Activated CD8-positive, alpha-beta T cell treated with anti-CD3 and anti-CD28 coated beads, Interleukin-2, amount 10 ng/mL, durations not matched to agents 7 days and 5 days (primary cell): ENCODE results near the gene RSPH1. TPM values are rescaled to one million over a fixed set of nuclear protein-coding genes. Genes with fewer than 3 reads are reported as not detected.

ENCODE experiments used
- ATAC-seq: fragments of 150-1000 bp; cut with Tn5 transposase; one replicate; pipeline ENCODE4 v1.10.0; 2021; ENCODE audit warnings: moderate library complexity
- CTCF ChIA-PET: fragments of 350-600 bp; sonication (Branson Sonifier 250); formaldehyde crosslinking; loops from one replicate; lab custom pipeline; 2021; ENCODE audit warnings: antibody characterized with exemption; lab: Charles Lee
- POLR2A ChIA-PET: fragments of 350-600 bp; sonication (Branson Sonifier 250); formaldehyde crosslinking; loops from one replicate; lab custom pipeline; 2021; ENCODE audit warnings: antibody characterized with exemption; lab: Charles Lee
- DNase-seq: peaks from one replicate; pipeline ENCODE4 v3.0.0-alpha.2; 2020
- H3K27ac Mint-ChIP-seq: one replicate; pipeline ENCODE4 v1.8.0; 2021; ENCODE audit warnings: mild to moderate bottlenecking, mixed read lengths
- H3K27me3 Mint-ChIP-seq: one replicate; pipeline ENCODE4 v1.8.0; 2021; ENCODE audit warnings: low read depth, mixed read lengths
- H3K36me3 Mint-ChIP-seq: one replicate; pipeline ENCODE4 v1.8.0; 2021; ENCODE audit warnings: low read depth, mixed read lengths
- H3K4me1 Mint-ChIP-seq: one replicate; pipeline ENCODE4 v1.8.0; 2021; ENCODE audit warnings: low read depth, mixed read lengths
- H3K4me3 Mint-ChIP-seq: one replicate; pipeline ENCODE4 v1.8.0; 2021; ENCODE audit warnings: mild to moderate bottlenecking, mixed read lengths
- H3K9me3 Mint-ChIP-seq: one replicate; pipeline ENCODE4 v1.8.0; 2022; ENCODE audit warnings: mixed read lengths; ENCODE audit not compliant: insufficient read depth
- total RNA-seq, 2 experiments: library from RNA; stranded (reverse); gene quantifications; one replicate each; pipeline ENCODE4 v1.2.3, GENCODE V29; 2021

Gene RSPH1
- total RNA-seq, 2 experiments from 2014 or later: not detected

- ATAC-seq (no peak), DNase-seq (no peak)
- peak overlapping the region; percentile 89 for H3K27ac Mint-ChIP-seq
- POLR2A ChIA-PET: interaction anchor here (0.8 to 1.9 kb wide), 3 partner anchors 17 to 31 kb away, joined by 3 to 6 read pairs (median 5); no protein-coding TSS in a partner anchor
- no peaks in the 10 kb centered on the region for H3K36me3 Mint-ChIP-seq
- H3K4me1 Mint-ChIP-seq: peaks cover 19% of the 10 kb centered on the region
- peak overlapping the region; percentile 80 for H3K4me3 Mint-ChIP-seq
- H3K9me3 Mint-ChIP-seq: no peaks in the 10 kb centered on the region
- CTCF ChIA-PET: interaction anchor here (1.2 kb wide), 1 partner anchor 32 kb away, joined by 3 read pairs; no protein-coding TSS in a partner anchor
- peaks cover 24% of the 10 kb centered on the region for H3K27me3 Mint-ChIP-seq
These were observed 282 bp downstream of the RSPH1 start for GRCh38 chr21:42495765-42496119.

GRCh38 chr21:42495027-42495426 lies 997 bp downstream of the RSPH1 start:
- Mint-ChIP-seq H3K4me1 (peaks cover 19% of the 10 kb centered on the region), H3K27ac (no peak overlapping the region), H3K9me3 (no peaks in the 10 kb centered on the region), H3K36me3 (no peaks in the 10 kb centered on the region), H3K4me3 (no peak overlapping the region), H3K27me3 (peaks cover 24% of the 10 kb centered on the region)
- ChIA-PET CTCF (interaction anchor here (1.2 to 1.5 kb wide), 2 partner anchors 10 to 33 kb away, joined by 3 to 4 read pairs; no protein-coding TSS in a partner anchor), POLR2A (interaction anchor here (1.9 kb wide), 1 partner anchor 17 kb away, joined by 6 read pairs; no protein-coding TSS in a partner anchor)
- DNase-seq (no peak), ATAC-seq (no peak)

GRCh38 chr21:42493109-42494060 lies 2.6 kb downstream of the RSPH1 start:
- Mint-ChIP-seq H3K4me1 (peaks cover 19% of the 10 kb centered on the region), H3K36me3 (no peaks in the 10 kb centered on the region), H3K4me3 (no peak overlapping the region), H3K9me3 (no peaks in the 10 kb centered on the region), H3K27ac (no peak overlapping the region), H3K27me3 (peaks cover 30% of the 10 kb centered on the region)
- DNase-seq (no peak), ATAC-seq (no peak)
- ChIA-PET POLR2A (interaction anchor here (0.7 kb wide), 1 partner anchor 221 kb away, joined by 3 read pairs; no protein-coding TSS in a partner anchor), CTCF (interaction anchor here (1.0 to 1.5 kb wide), 3 partner anchors 9 to 184 kb away, joined by 3 to 5 read pairs (median 4); no protein-coding TSS in a partner anchor)

- POLR2A ChIA-PET: interaction anchor here (0.7 kb wide), 1 partner anchor 220 kb away, joined by 3 read pairs; no protein-coding TSS in a partner anchor
- ATAC-seq (no peak), DNase-seq (no peak)
- H3K27me3 Mint-ChIP-seq: peaks cover 36% of the 10 kb centered on the region
- H3K4me1 Mint-ChIP-seq: peaks cover 18% of the 10 kb centered on the region
- CTCF ChIA-PET: interaction anchor here (1.0 kb wide), 1 partner anchor 183 kb away, joined by 3 read pairs; no protein-coding TSS in a partner anchor
- H3K27ac Mint-ChIP-seq: no peak overlapping the region
- H3K4me3 Mint-ChIP-seq: no peak overlapping the region
- H3K36me3 Mint-ChIP-seq: no peaks in the 10 kb centered on the region
- H3K9me3 Mint-ChIP-seq: no peaks in the 10 kb centered on the region
These were observed 3.8 kb downstream of the RSPH1 start for GRCh38 chr21:42492201-42492600.

GRCh38 chr21:42491328-42491727 lies 4.7 kb downstream of the RSPH1 start:
- ChIA-PET CTCF (no interaction called here), POLR2A (no interaction called here)
- Mint-ChIP-seq H3K4me3 (no peak overlapping the region), H3K36me3 (no peaks in the 10 kb centered on the region), H3K9me3 (no peaks in the 10 kb centered on the region), H3K4me1 (peaks cover 14% of the 10 kb centered on the region), H3K27ac (no peak overlapping the region), H3K27me3 (peaks cover 38% of the 10 kb centered on the region)
- DNase-seq (no peak), ATAC-seq (no peak)

GRCh38 chr21:42490720-42491119 lies 5.3 kb downstream of the RSPH1 start:
- Mint-ChIP-seq H3K9me3 (no peaks in the 10 kb centered on the region), H3K36me3 (no peaks in the 10 kb centered on the region), H3K27ac (no peak overlapping the region), H3K27me3 (peaks cover 40% of the 10 kb centered on the region), H3K4me1 (peaks cover 10% of the 10 kb centered on the region), H3K4me3 (no peak overlapping the region)
- POLR2A ChIA-PET: no interaction called here
- CTCF ChIA-PET: no interaction called here
- DNase-seq (no peak), ATAC-seq (no peak)

- DNase-seq: no peak
- no peak for ATAC-seq
- ChIA-PET POLR2A (no interaction called here), CTCF (no interaction called here)
- H3K27ac Mint-ChIP-seq: no peak overlapping the region
- peaks cover 42% of the 10 kb centered on the region for H3K27me3 Mint-ChIP-seq
- H3K9me3 Mint-ChIP-seq: no peaks in the 10 kb centered on the region
- H3K4me1 Mint-ChIP-seq: peaks cover 6% of the 10 kb centered on the region
- H3K36me3 Mint-ChIP-seq: no peaks in the 10 kb centered on the region
- H3K4me3 Mint-ChIP-seq: no peak overlapping the region
These were observed 6.0 kb downstream of the RSPH1 start for GRCh38 chr21:42489991-42490390.

- no peaks in the 10 kb centered on the region for H3K36me3 Mint-ChIP-seq
- ATAC-seq: no peak
- POLR2A ChIA-PET: no interaction called here
- H3K9me3 Mint-ChIP-seq: no peaks in the 10 kb centered on the region
- H3K27ac Mint-ChIP-seq: no peak overlapping the region
- H3K4me1 Mint-ChIP-seq: peaks cover 6% of the 10 kb centered on the region
- DNase-seq: no peak
- H3K4me3 Mint-ChIP-seq: no peak overlapping the region
- peaks cover 45% of the 10 kb centered on the region for H3K27me3 Mint-ChIP-seq
- CTCF ChIA-PET: no interaction called here
These were observed 6.9 kb downstream of the RSPH1 start for GRCh38 chr21:42489006-42489563.

- DNase-seq: no peak
- H3K36me3 Mint-ChIP-seq: no peaks in the 10 kb centered on the region
- ChIA-PET CTCF (interaction anchor here (1.4 kb wide), 1 partner anchor 19 kb away, joined by 5 read pairs; no protein-coding TSS in a partner anchor), POLR2A (no interaction called here)
- no peak for ATAC-seq
- H3K9me3 Mint-ChIP-seq: no peaks in the 10 kb centered on the region
- no peak overlapping the region for H3K27ac Mint-ChIP-seq
- peaks cover 3% of the 10 kb centered on the region for H3K4me1 Mint-ChIP-seq
- peaks cover 42% of the 10 kb centered on the region for H3K27me3 Mint-ChIP-seq
- H3K4me3 Mint-ChIP-seq: no peak overlapping the region
These were observed 9.5 kb downstream of the RSPH1 start for GRCh38 chr21:42486531-42486930.

GRCh38 chr21:42486072-42486471 lies 10.0 kb downstream of the RSPH1 start:
- Mint-ChIP-seq H3K4me1 (peaks cover 3% of the 10 kb centered on the region), H3K4me3 (no peak overlapping the region), H3K36me3 (no peaks in the 10 kb centered on the region), H3K9me3 (no peaks in the 10 kb centered on the region), H3K27me3 (peaks cover 43% of the 10 kb centered on the region), H3K27ac (no peak overlapping the region)
- no peak for ATAC-seq
- ChIA-PET CTCF (interaction anchor here (0.6 kb wide), 1 partner anchor 51 kb away, joined by 3 read pairs; no protein-coding TSS in a partner anchor), POLR2A (no interaction called here)
- DNase-seq: no peak

- H3K4me3 Mint-ChIP-seq: no peak overlapping the region
- H3K27me3 Mint-ChIP-seq: peaks cover 42% of the 10 kb centered on the region
- no peak for DNase-seq
- H3K36me3 Mint-ChIP-seq: no peaks in the 10 kb centered on the region
- ChIA-PET POLR2A (no interaction called here), CTCF (interaction anchor here (1.0 to 1.5 kb wide), 2 partner anchors 9 to 18 kb away, joined by 3 to 4 read pairs; no protein-coding TSS in a partner anchor)
- H3K27ac Mint-ChIP-seq: no peak overlapping the region
- H3K9me3 Mint-ChIP-seq: no peaks in the 10 kb centered on the region
- H3K4me1 Mint-ChIP-seq: peaks cover 3% of the 10 kb centered on the region
- no peak for ATAC-seq
These were observed 11.1 kb downstream of the RSPH1 start for GRCh38 chr21:42484966-42485365.
